GM19463 (cell line): ENCODE measurements around the gene TJP3.

Source experiments
- ATAC-seq: cut with Tn5 transposase; IDR thresholded peaks from one replicate; pipeline ENCODE4 v1.9.1; 2021; ENCODE audit warnings: mild to moderate bottlenecking, moderate library complexity; ENCODE audit not compliant: unreplicated experiment

Gene TJP3

GRCh38 chr19:3710265-3710812 lies 2.2 kb downstream of the TJP3 start:
- no peak for ATAC-seq

GRCh38 chr19:3712663-3713611 lies 4.8 kb downstream of the TJP3 start:
- ATAC-seq: no peak

- ATAC-seq: no peak
Measured at GRCh38 chr19:3716147-3716668, 8.0 kb downstream of the TJP3 start.

- ATAC-seq: no peak
Measured at GRCh38 chr19:3719868-3720267, 11.7 kb downstream of the TJP3 start.

- ATAC-seq: no peak
Measured at GRCh38 chr19:3720349-3720917, 12.2 kb downstream of the TJP3 start.

- ATAC-seq: no peak
Measured at GRCh38 chr19:3721131-3721886, 13.1 kb downstream of the TJP3 start.

GRCh38 chr19:3721887-3722442 lies 13.8 kb downstream of the TJP3 start:
- no peak for ATAC-seq

- ATAC-seq: no peak
Measured at GRCh38 chr19:3722443-3723109, 14.4 kb downstream of the TJP3 start.

GRCh38 chr19:3723110-3723488 lies 14.9 kb downstream of the TJP3 start:
- no peak for ATAC-seq

GRCh38 chr19:3723883-3724282 lies 15.7 kb downstream of the TJP3 start:
- no peak for ATAC-seq

- no peak for ATAC-seq
Measured at GRCh38 chr19:3725121-3725520, 16.9 kb downstream of the TJP3 start.

GRCh38 chr19:3725640-3726310 lies 17.6 kb downstream of the TJP3 start:
- no peak for ATAC-seq

- ATAC-seq: no peak
Measured at GRCh38 chr19:3730457-3730958, 22.3 kb downstream of the TJP3 start.

GRCh38 chr19:3732108-3732507 lies 23.9 kb downstream of the TJP3 start:
- no peak for ATAC-seq

GRCh38 chr19:3733549-3734309 lies 25.5 kb downstream of the TJP3 start:
- no peak for ATAC-seq

GRCh38 chr19:3734310-3734600 lies 26.1 kb downstream of the TJP3 start:
- no peak for ATAC-seq

GRCh38 chr19:3736106-3736724 lies 28.0 kb downstream of the TJP3 start:
- ATAC-seq: no peak

GRCh38 chr19:3737487-3738205 lies 29.5 kb downstream of the TJP3 start:
- ATAC-seq: no peak
